ENCODE results near the gene TEX264.

- TF ChIP-seq CTCF (IDR thresholded peaks at IDR 0.05; ENCODE audit: insufficient read depth, low read depth, low read length) = no peak
- no peak for TF ChIP-seq EZH2 (IDR thresholded peaks at IDR 0.05; ENCODE audit: insufficient read depth, low read length)
Observed at GRCh38 chr3:51722362-51722761, 51.3 kb downstream of the TEX264 start.
